Right hindlimb (tissue), 1 donor: Measurements from ENCODE around the gene CYTH4.
"Not testable (repeated sequence)": the region's sequence is repeated elsewhere in the genome, so short reads cannot be mapped to it uniquely, and the experiment has no call there.

Source experiments
- DNase-seq: peaks from one replicate; pipeline ENCODE4 v3.0.0-alpha.2; 2018

The CYTH4 gene, protein sequence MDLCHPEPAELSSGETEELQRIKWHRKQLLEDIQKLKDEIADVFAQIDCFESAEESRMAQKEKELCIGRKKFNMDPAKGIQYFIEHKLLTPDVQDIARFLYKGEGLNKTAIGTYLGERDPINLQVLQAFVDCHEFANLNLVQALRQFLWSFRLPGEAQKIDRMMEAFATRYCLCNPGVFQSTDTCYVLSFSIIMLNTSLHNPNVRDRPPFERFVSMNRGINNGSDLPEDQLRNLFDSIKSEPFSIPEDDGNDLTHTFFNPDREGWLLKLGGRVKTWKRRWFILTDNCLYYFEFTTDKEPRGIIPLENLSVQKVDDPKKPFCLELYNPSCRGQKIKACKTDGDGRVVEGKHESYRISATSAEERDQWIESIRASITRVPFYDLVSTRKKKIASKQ

DNA sequence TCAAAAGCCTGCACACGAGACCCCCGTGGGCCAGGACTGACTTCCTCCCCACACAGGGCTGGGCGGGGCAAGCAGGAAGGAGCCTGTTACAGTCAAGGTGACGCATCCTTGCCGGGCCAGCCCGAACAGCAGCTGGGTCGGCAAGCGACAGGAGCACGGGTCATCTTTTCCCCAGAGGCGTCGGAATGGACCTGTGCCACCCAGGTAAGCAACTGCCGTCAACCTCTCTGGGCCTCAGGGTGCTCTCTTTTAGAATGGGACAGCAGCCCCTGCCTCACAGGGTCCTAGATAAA, at the start of gene CYTH4:
TSS of gene CYTH4 (plus strand) at position 124 of the 293 bp plus-strand sequence. CDS start at position 186, 62 bp downstream.
- no peak for DNase-seq

DNA sequence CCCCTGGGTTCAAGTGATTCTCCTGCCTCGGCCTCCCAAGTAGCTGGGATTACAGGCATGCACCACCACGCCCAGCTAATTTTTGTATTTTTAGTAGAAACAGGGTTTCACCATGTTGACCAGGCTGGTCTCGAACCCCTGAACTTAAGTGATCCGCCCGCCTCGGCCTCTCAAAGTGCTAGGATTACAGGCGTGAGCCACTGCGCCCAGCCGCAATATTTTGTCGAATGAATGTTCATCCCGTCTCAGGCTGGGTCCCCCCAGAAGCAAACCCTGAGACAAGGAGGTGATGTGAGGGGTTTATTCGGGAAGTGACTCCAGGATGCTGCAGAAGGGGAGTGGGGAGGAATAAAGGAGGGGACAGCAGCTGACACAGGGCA, 48.9 kb upstream of the CYTH4 start:
- DNase-seq, result not testable (repeated sequence)

DNA sequence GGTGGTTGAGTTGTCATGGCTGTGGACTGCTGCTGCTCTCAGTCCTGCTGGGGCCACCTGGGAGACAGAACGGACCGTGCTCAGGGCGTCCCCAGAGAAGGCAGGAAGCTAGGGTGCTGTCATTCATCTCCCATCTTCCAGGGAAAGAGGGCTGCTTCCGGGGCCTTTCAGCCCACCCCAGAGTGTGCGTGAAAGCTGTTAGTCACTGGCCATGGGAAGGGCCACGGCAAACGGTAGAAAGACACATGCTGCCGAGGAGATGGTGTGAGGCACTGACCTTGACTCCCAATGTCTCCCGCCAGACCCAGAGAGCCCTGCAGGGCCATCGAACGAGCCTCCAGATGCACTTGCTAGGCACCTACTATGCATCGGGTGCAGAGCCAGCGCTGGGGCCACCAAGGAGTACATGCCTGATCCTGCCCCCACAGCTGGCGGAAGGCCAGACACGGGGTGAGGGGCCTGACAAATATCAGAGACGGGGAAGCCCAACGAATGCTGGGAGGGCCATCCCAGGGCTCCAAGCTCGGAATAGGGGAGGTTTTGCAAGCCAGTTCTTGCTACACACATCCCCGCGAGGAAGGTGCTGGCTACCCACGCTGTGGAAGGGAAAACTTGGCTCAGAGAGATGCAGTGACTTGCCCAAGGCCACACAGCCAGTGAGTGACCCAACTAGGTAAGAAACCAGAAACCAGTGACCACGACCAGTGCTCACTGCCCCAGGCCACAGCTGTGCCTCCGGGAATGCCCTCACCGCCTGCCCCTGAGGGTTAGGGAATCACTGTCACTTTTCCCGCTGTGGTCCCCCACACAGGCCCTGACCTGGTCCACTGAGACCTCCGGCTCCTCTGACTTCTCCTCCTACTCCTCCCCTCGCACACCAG, 48.3 kb upstream of the CYTH4 start:
- DNase-seq, result no peak

DNA sequence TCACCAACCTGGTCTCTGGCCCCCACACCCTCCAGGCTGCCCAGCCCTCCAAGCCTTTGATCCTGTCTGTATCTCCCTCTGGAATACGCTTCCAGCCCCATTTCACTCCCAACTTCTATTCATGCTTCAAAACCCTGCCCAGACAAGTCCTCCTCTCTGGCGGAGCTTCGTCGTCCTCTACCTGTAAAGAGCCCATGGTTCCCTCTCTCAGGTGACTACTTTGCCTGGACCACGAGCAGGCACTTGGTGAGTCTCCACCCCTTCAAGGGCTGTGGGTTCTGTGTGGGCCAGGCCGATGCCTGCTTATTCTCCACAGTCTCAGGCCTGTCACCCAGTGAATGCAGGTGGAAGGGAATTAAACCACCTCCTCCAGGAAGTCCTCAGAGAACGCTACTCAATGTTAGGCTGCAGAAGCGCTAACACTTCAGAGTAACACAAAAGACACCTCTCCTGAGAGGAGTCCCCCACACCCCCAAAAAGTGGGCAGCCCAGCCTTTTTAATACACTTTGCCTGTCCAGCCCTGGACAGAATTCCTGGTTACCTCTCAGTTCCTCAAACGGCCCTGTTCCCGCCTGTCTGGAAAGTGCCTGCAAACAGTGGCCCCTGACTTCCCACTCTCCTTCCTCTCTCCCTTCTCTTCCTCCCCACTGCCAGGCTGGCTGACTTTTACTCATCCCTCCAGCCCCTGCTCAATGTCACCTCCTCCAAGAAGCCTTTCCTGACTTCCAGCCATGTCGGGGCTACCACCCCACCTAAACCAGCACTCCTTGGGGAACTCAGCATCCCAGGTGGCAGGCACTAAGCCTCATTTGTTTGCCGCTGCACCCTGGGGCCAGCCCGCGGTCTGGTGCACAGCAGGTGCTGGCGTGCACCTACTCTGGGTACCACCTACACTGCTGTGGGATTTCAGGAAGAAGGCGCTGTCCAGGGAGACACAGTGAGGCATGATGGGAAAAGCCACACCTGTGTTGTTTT, 47.3 kb upstream of the CYTH4 start:
- DNase-seq, result no peak

DNA sequence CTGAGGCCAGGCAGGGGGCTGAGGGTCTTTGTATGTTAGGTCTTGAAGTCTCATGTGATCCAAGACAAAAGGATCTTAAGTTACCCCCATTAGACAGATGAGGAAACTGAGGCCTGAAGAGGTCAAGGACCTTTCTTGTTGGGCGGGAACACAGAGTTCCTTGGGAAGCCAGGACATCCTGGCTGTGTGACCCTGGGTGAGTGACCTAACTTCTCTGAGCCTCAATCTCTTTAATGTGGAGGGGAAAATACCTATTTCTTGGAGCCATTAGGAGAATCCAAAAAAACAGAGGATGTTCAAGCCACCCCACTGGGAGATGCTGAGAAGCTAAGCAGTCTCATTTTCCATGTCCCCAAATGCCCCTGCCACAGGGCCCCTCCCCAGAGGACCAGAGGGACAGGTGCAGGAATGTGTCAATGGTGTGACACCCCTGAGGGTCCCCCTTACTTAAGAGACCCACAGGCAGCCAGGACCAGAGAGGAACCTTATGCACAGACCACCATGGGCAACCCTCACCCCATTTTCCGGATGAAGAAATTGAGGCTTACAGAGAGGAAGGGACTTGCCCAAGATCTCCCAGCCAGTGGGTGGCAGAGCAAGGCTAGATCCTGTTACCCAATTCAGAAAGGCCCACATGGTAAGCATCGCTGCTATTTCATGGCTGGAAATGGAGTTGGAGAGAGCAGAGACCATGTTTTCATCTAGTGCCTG, 46.3 kb upstream of the CYTH4 start:
- no peak for DNase-seq

DNA sequence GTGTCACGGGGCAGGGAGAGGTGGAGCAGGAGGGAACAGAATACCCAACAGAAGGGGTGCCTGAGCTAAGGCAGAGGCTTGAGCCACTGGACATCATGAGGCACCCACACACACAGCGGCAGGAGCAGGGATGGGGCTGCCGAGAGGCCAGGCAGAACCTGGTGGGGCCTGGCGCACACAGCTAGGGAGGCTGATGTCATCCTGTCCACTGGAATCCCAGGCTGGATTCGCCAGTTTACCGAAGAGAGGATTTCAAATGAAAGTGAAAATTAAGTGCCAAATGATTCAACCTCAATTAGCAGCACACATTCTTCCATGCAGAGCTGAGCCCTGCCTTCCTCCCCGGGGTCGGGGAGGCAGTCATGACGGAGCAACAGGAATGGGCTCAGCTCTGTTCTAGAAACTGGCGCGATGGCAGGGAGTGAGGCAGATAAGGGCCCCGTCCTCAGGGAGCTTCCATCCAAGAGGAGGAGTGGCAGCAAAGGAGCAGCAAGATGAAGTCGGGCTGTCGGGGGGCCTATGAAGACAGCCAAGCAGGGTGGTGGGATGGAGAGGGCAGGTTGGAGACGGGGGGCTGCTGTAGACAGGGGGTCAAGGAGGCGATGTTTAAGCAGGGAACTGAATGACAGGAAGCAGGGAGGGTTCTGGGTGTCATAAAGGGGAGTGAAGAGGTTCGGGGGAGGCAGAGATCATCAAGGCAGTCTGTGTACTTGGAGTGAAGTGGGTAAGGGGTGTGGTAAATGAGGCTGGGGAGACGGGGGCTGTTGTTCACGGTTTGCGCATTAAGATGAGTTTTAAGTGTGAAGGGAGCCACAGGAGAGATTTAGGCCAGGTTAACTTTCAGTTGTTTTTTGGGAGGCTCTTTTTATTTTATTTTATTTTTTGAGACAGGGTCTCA, 44.7 kb upstream of the CYTH4 start:
- DNase-seq, result no peak

DNA sequence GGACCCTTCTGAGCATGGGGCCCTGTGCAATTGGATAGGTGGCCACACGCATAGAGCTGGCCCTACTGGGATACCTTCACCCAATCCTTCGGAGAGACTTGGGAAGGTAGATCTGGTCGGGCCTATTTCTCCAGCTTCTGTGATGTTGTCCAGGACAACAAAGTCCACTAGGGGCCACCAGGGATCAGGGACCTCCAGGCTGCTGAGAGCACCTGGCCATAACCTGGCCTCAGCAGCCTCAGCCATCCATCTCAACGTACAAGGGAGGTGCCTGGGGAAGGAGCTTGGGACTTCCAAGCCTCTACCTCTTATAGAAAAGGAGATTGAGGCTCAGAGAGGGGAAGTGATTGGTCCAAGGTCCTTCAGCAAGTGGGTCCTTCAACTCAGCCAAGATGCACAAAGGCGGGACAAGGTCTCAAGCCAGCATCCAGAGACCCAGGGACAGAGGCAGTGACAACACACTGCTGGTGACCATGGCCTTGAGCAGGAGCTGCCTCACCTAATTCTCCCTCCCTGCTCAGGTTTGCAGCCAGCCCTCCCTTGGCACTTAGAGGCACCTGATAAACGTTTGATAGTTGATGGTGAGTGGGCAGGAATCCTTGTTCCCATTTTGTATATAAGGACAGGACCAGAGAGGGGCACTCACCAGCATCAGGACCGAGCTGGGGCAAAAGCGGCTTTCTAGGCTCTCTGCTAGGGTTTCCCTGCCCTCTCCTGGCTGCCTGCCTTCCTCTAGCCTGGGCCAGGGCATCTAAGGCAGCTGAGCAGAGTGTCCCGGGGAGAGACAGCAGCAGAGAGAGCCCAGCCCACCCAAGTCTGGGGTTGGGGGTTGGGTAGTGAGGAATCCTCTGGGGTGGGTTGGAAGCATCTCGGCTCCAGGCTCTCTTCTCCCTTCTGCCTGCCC, 42.7 kb upstream of the CYTH4 start:
- no peak for DNase-seq

DNA sequence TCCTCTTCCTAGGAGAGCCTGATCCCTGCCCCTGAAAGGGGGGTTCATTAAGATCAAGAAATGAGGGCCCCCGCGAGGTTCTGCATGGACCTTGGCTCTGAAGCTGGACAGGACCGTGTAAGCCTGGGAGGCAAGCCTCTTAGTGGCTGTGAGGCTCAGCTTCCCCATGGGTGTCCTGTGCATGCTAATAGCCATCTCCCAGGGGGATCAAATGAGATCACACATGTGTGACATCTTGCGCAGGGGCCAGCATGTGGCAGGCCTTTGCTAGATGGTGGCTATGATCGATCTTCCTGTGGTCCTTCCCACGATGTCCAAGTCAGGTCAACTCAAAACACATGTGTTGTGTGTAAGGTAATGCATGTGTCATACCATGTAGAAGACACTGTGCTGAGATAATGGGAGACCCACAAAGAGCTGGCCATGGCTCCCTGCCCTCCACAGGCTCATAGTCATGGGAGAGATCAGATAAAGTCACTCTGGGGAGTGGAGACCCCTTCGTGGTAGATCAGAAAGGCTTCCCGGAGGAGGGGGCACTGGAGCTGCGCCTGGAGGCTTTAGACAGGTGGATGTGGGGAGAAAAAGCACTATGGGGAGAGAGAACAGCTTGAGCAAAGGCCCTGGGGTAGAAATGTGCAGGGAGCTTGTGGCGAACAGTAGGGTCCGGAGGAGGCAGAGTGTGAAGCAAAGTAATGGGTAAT, 41.9 kb upstream of the CYTH4 start:
- DNase-seq, result no peak

DNA sequence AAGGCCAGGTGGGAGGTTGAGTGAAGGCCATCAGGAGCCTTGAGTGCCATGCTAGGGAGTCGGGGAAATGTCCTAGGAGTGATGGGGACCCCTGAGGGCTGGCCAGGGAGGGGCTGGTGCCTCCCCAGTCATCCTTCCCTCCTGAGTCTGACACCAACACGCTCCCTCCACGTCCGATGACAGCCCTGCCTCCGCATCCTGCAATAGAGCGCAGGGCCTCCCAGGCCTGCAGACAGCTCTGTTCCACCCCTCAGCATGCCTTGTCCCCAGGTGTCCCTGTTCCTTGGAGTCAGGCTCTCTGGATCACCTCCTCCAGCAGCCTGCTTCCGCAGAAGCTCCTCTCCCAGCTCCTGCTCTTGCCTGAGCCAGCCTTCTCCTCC, 41.4 kb upstream of the CYTH4 start:
- DNase-seq, result no peak

DNA sequence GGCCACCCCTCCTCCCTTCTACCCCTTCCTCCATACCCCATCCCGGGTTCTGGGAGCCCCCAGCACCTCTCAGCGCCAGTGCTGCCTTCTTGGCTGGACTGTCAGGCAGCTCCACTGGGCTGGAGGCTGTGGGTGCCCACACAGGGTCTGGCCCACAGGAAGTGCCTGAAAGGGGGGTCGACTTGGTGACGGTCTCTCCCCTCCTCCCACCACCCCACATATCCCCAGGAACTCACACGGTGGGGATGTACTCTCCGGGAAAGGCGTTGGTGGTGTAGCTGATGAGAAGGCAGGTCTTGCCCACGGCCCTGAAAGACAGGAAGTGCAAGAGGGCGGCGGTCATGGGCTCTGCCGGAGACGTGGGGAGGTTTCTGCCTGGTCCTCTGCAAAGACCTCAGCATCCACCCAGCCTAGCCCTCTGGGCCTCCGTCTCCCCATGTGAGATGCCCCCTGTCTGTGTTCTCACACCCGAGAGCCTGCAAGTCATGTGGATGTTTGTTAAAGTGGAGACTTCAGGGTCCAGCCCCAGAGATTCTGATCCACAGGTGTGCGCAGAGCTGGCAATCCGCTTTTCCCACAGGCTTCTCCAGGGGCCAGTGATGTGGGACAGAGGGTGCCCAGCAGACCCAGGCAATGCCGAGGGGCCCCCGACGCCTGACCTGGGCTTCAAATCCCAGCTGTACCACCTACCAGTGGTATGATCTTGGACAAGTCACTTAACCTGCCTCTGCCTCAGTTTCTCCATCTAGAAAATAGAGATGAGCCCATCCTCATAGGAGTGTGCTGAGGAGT, 40.8 kb upstream of the CYTH4 start:
- no peak for DNase-seq

DNA sequence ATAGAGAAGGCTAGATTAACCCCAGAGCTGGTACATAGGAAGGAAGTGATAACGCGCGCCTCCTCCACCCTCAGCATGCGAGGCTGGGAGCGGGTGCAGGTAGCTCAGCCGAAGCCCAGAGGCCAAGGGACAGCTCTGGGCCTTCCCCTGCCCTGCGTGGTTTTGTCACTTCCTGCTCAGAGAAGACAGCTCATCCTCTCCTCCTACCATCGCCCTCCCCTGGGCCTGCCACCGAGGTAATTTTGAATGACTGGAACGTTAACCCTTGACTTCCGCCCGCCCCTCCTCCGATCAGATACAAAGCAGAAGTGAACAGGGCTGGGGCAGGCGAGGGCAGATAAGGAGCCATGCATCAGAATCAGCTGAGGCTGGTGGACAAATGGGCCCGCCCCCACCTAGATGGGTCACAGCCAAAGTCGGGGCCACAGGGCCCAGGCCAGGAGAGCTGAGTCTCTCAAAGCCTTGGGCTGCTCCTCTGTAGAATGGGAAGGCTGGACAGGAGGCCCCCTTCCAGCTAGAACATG, 39.9 kb upstream of the CYTH4 start:
- no peak for DNase-seq

DNA sequence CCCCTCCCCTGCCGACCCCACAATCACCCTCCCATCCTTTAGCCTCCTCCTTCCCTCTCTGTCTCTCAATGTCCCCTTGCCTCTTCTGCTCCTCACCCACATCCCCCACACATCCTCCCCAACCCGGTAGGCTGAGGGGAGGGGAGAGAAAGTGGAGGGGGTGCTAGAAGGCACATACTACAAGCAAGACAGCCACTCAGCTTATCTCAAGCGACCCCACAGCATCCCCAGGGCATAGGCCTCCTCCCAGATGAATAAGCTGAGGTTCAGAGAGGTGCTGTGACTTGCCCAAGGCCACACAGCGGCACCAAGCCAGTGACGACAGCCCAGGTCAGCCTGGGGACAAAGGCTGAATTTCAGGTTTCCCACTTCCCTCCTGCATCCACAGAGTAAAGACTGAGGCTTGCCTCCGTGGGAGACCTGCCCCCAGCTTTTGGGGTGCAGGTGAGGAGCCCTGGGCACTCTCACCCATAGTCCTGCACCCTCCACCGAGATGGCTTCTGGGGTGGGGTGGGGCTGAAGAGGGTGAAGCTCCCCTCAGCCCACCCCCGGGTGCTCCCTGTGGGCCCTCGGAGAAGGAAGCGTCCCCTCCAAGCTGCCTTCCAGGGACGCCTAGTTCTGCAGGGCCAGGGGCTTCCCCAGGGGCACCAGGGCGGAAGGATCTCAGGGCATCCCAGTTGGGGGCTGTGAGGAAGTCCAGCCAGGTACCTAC, 38.8 kb upstream of the CYTH4 start:
- no peak for DNase-seq

DNA sequence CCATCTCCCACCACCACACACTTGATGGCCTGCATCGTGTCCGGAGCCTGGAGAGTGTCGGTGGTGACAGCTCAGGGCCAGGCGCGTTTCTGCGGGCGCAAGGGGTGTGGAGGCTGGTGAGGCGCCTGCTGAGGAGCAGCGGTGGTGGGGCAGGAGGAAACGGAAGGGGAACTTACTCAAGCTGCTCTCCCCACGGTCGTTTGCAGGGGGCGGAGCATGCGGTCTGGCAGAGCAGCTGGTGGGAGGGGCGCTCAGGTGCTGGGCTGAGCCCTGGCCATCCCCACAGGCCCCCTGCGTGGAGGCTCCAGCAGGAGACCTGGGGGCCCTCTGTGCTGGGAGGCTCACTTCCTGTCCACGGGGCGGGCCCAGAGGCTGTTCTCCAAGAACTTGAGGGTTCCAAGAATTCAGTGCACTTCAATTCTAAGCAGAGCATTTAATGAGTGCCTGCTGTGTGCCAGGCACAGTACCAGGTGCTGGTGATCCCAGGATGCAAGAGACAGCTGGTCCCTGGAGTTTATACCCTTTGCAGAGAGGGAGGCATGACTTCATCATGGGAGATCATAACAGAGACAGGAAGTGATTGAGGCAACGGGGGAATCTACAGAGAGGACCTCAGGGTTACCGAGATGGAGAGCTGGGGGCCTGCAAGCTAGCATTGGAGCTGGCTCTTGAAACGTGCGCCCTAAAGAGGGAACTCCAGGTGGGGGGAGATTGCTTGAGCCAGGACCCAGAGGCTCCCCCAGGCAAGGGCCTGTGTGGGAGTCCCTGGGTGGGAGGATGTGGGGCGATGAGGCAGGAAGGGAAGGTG, 38.0 kb upstream of the CYTH4 start, which contains the start of gene RAC2:
TSS of gene RAC2 (minus strand) at position 156 of the 808 bp plus-strand sequence. CDS start at position 35, 121 bp downstream.
- peak; percentile 74 for DNase-seq

DNA sequence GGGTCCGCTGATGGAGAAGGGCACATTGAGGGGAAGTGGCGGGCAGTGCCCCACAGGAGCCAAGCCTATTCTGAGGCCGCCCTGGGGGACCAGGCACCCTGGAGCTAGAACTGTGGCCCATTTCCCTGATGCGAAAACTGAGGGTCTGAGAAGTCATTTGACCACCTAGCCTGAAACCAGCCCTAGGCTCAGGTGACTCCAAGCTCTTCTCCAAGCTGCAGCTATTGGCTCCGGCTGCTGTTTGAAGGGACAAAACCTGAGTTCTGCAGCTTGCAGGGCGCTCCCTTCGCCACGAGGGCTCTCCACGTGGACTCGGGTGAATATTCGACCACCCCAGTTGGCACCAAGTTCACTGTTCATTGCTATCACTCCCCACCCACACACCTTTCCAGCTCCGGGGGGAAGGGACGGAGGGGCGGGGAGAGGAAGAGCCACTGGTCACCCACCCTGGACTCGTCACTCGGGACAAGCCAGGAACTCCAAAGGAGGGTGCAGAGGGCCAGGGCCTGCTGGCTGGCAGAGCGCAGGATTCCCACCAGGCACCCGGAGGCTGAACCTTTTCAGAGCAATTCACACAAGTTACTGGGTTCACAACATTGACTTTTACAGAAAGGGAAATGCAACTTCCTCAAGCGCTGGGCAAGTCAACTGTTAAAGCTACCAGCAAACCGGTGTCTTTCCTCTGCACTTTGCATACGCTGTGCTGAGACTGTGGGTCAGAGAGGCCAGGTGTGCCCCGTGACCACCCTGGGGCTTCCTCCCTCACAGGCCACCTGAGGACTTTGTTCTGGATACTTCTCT, 37.2 kb upstream of the CYTH4 start:
- no peak for DNase-seq

DNA sequence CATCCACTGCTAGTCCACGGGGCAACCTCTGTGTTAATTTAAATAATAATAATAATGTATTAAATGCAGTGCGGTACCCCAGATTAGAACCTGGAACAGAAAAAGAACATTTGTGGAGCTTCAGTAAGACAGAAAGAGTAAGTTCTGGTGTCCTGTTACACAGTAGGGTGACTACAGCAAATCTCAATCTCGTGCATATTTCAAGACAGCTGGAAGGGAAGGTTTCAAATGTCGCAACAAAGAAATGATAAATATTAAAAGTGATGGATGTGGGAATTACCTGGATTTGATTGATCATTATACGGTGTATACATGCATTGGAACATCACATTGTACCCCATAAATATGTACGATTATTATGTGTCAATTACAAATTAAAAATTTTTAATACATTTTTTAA, 36.6 kb upstream of the CYTH4 start:
- DNase-seq, result no peak

DNA sequence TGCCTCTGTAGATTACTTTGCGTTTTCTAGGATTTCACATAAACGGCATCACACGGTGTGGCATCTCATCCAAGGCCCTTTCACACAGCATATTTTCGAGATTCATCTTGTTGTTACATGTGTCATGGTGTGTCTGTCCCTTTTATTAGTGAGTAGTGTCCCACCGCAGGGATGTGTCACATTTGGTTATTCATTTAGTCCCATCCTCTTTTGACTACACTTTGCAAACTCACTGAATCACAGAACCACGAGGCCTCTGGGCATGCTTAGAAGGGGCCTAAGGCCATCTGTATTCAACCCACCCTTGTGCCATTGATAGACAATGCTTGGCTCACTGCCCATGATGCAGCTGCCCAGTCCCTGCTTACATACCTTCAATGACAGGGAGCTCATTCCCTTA, 34.1 kb upstream of the CYTH4 start:
- DNase-seq, result no peak
